HG02973 (cell line): ENCODE data around the gene DQX1.
"Not testable (repeated sequence)": the region's sequence is repeated elsewhere in the genome, so short reads cannot be mapped to it uniquely, and the experiment has no call there.

Experiments used
- ATAC-seq: cut with Tn5 transposase; IDR thresholded peaks from one replicate; pipeline ENCODE4 v1.9.1; 2021; ENCODE audit warnings: moderate library complexity; ENCODE audit not compliant: unreplicated experiment

DQX1 gene

GRCh38 chr2:74525717-74526648 lies at the start of gene DQX1:
TSS of gene DQX1 (minus strand) at chr2:74526231. CDS start at chr2:74525729, 502 bp downstream.
- no peak for ATAC-seq

- ATAC-seq: no peak
Observed at GRCh38 chr2:74575320-74575719, 49.3 kb upstream of the DQX1 start.

- no peak for ATAC-seq
Observed at GRCh38 chr2:74573747-74574562, 47.9 kb upstream of the DQX1 start.

GRCh38 chr2:74572178-74572925 lies 46.3 kb upstream of the DQX1 start:
- ATAC-seq: no peak

- ATAC-seq: peak; percentile 73
Observed at GRCh38 chr2:74571058-74571457, 45.0 kb upstream of the DQX1 start.

GRCh38 chr2:74569686-74570085 lies 43.7 kb upstream of the DQX1 start:
- no peak for ATAC-seq

- ATAC-seq: no peak
Observed at GRCh38 chr2:74567881-74568280, 41.9 kb upstream of the DQX1 start.

- no peak for ATAC-seq
Observed at GRCh38 chr2:74566754-74567085, 40.7 kb upstream of the DQX1 start.

GRCh38 chr2:74566076-74566753 lies 40.2 kb upstream of the DQX1 start:
- ATAC-seq: no peak

- no peak for ATAC-seq
Observed at GRCh38 chr2:74564222-74564621, 38.2 kb upstream of the DQX1 start.

GRCh38 chr2:74562126-74562775 lies 36.2 kb upstream of the DQX1 start:
- no peak for ATAC-seq

GRCh38 chr2:74561022-74561421 lies 35.0 kb upstream of the DQX1 start:
- ATAC-seq: not testable (repeated sequence)

- ATAC-seq: no peak
Observed at GRCh38 chr2:74560591-74560990, 34.6 kb upstream of the DQX1 start.

- no peak for ATAC-seq
Observed at GRCh38 chr2:74559912-74560311, 33.9 kb upstream of the DQX1 start.

GRCh38 chr2:74558284-74559230 lies 32.5 kb upstream of the DQX1 start:
- ATAC-seq: no peak

- no peak for ATAC-seq
Observed at GRCh38 chr2:74556831-74557370, 30.9 kb upstream of the DQX1 start.

GRCh38 chr2:74556159-74556558 lies 30.1 kb upstream of the DQX1 start:
- ATAC-seq: no peak

- ATAC-seq: no peak
Observed at GRCh38 chr2:74555610-74556103, 29.6 kb upstream of the DQX1 start.
